H1 (cell line): ENCODE results near the gene USH1C. TPM values are rescaled to one million over a fixed set of nuclear protein-coding genes. Genes with fewer than 3 reads are reported as not detected.

Experiments used
- CTCF ChIA-PET: fragments of 300-600 bp; sonication (Branson Sonifier 250); formaldehyde crosslinking; loops from one replicate; lab custom pipeline; 2021; ENCODE audit not compliant: partially characterized antibody; lab: Charles Lee
- POLR2A ChIA-PET: fragments of 300-600 bp; sonication (Branson Sonifier 250); formaldehyde crosslinking; loops from one replicate; lab custom pipeline; 2021; ENCODE audit warnings: inconsistent platforms; ENCODE audit not compliant: partially characterized antibody; lab: Charles Lee
- DNase-seq, 2 experiments: peaks; one replicate each; pipeline versions ENCODE4 v3.0.0 to v3.0.0-alpha.2; 2010 to 2022; ENCODE audit warnings: low spot score in 2 of 2, low read depth in 1 of 2, mixed read lengths in 1 of 2
- FAIRE-seq: peaks from 2 replicates; lab custom pipeline; 2011; peaks lifted over from hg19 to GRCh38; lab: Jason Lieb, UNC
- H2AFZ ChIP-seq: 2 replicates; pipeline ENCODE4 v1.8.1; 2012; ENCODE audit warnings: low read length, inconsistent platforms
- H2AK5ac ChIP-seq: 2 replicates; pipeline ENCODE4 v1.6.1; 2013; ENCODE audit warnings: low read depth, low read length
- H2BK120ac ChIP-seq: replicated peaks from 2 replicates; pipeline ENCODE3; 2013; ENCODE audit warnings: low read depth, low read length, inconsistent platforms
- H2BK12ac ChIP-seq: 2 replicates; pipeline ENCODE4 v1.6.1; 2013; ENCODE audit warnings: low read depth, low read length
- H2BK15ac ChIP-seq: 2 replicates; pipeline ENCODE4 v1.6.1; 2013; ENCODE audit warnings: low read length
- H2BK20ac ChIP-seq: 2 replicates; pipeline ENCODE4 v1.6.1; 2013; ENCODE audit warnings: low read length
- H2BK5ac ChIP-seq: 2 replicates; pipeline ENCODE4 v1.6.1; 2013; ENCODE audit warnings: low read depth, low read length
- H3K14ac ChIP-seq: 2 replicates; pipeline ENCODE4 v1.6.1; 2013; ENCODE audit warnings: inconsistent platforms; ENCODE audit not compliant: insufficient read length
- H3K18ac ChIP-seq: 2 replicates; pipeline ENCODE4 v1.6.1; 2013; ENCODE audit warnings: low read length; ENCODE audit errors: extremely low read depth
- H3K23ac ChIP-seq: 2 replicates; pipeline ENCODE4 v1.6.1; 2013; ENCODE audit warnings: inconsistent platforms; ENCODE audit not compliant: insufficient read length
- H3K23me2 ChIP-seq: 2 replicates; pipeline ENCODE4 v1.6.1; 2013; ENCODE audit warnings: low read depth, low read length
- H3K27ac ChIP-seq: 2 replicates; pipeline ENCODE4 v1.6.1; 2011; ENCODE audit warnings: low read depth, low read length, inconsistent platforms
- H3K27me3 ChIP-seq, 4 experiments: replicated peaks in 1 of 4; 1 replicate in 1 of 4; 2 replicates in 3 of 4; pipeline versions ENCODE4 v1.6.1 to v1.8.1; 2011 to 2013; ENCODE audit warnings: low read length in 3 of 4, mild to moderate bottlenecking in 3 of 4, inconsistent platforms in 2 of 4, mixed read lengths in 2 of 4, moderate library complexity in 1 of 4; ENCODE audit not compliant: control insufficient read depth in 3 of 4, insufficient read depth in 3 of 4; ENCODE audit errors: extremely low read depth in 1 of 4
- H3K36me3 ChIP-seq, 4 experiments: 2 replicates each; pipeline versions ENCODE4 v1.6.1 to v1.8.1; 2011 to 2013; ENCODE audit warnings: mild to moderate bottlenecking in 4 of 4, low read length in 3 of 4, moderate library complexity in 2 of 4, control low read depth in 1 of 4, inconsistent platforms in 1 of 4; ENCODE audit not compliant: insufficient read depth in 4 of 4, control insufficient read depth in 2 of 4
- H3K4ac ChIP-seq: replicated peaks from 2 replicates; pipeline ENCODE3; 2013; ENCODE audit warnings: low read length, low read depth, mixed read lengths, inconsistent platforms; ENCODE audit not compliant: insufficient read length
- H3K4me1 ChIP-seq, 4 experiments: replicated peaks in 1 of 4; 1 replicate in 1 of 4; 2 replicates in 3 of 4; pipeline versions ENCODE4 v1.6.1 to v1.8.1; 2011 to 2013; ENCODE audit warnings: low read length in 3 of 4, inconsistent platforms in 2 of 4, mixed read lengths in 1 of 4; ENCODE audit not compliant: insufficient read depth in 4 of 4, control insufficient read depth in 3 of 4
- H3K4me2 ChIP-seq, 2 experiments: 2 replicates each; pipeline versions ENCODE4 v1.6.1 to v1.8.1; 2011 to 2013; ENCODE audit warnings: low read depth in 2 of 2, low read length in 2 of 2, control low read depth in 1 of 2, inconsistent platforms in 1 of 2, mild to moderate bottlenecking in 1 of 2; ENCODE audit not compliant: insufficient read depth in 1 of 2
- H3K4me3 ChIP-seq, 4 experiments: fragments of 200-600, 300-600 bp in 1 of 4; sonication (generic), shearing (Covaris generic), sonication (Bioruptor Twin) in 1 of 4; 2 replicates each; pipeline versions ENCODE4 v1.5.1 to v1.8.1; 2011 to 2016; ENCODE audit warnings: low read length in 4 of 4, low read depth in 3 of 4, control low read depth in 2 of 4, inconsistent platforms in 2 of 4, mild to moderate bottlenecking in 2 of 4, mixed read lengths in 1 of 4, moderate library complexity in 1 of 4; ENCODE audit not compliant: insufficient read depth in 2 of 4; ENCODE audit errors: extremely low read depth in 1 of 4
- H3K56ac ChIP-seq: replicated peaks from 2 replicates; pipeline ENCODE3; 2013; ENCODE audit warnings: low read depth, mild to moderate bottlenecking, mixed read lengths, low read length, inconsistent platforms; ENCODE audit not compliant: insufficient read length
- H3K79me1 ChIP-seq: 2 replicates; pipeline ENCODE4 v1.6.1; 2013; ENCODE audit warnings: low read depth, low read length, control low read depth
- H3K79me2 ChIP-seq, 2 experiments: 2 replicates each; pipeline versions ENCODE4 v1.6.1 to v1.8.1; 2012 to 2013; ENCODE audit warnings: low read length in 2 of 2, mild to moderate bottlenecking in 2 of 2, inconsistent platforms in 1 of 2; ENCODE audit not compliant: insufficient read depth in 2 of 2, control insufficient read depth in 1 of 2
- H3K9ac ChIP-seq, 4 experiments: replicated peaks in 1 of 4; 1 replicate in 1 of 4; 2 replicates in 3 of 4; pipeline versions ENCODE4 v1.6.1 to v1.8.1; 2011 to 2013; ENCODE audit warnings: low read depth in 3 of 4, low read length in 3 of 4, control low read depth in 2 of 4, mild to moderate bottlenecking in 2 of 4, moderate library complexity in 2 of 4, inconsistent platforms in 1 of 4; ENCODE audit errors: extremely low read depth in 1 of 4
- H3K9me3 ChIP-seq, 2 experiments: 2 replicates each; pipeline versions ENCODE4 v1.6.1 to v1.8.1; 2012 to 2013; ENCODE audit warnings: mild to moderate bottlenecking in 2 of 2, moderate library complexity in 2 of 2, control low read depth in 1 of 2, inconsistent platforms in 1 of 2, low read depth in 1 of 2, low read length in 1 of 2, mixed read lengths in 1 of 2; ENCODE audit not compliant: insufficient read depth in 2 of 2
- H4K20me1 ChIP-seq, 2 experiments: replicated peaks in 1 of 2; 2 replicates each; pipeline versions ENCODE3 to v1.8.1; 2011 to 2013; ENCODE audit warnings: inconsistent platforms in 2 of 2, low read length in 2 of 2, mild to moderate bottlenecking in 1 of 2; ENCODE audit not compliant: insufficient read depth in 2 of 2, control insufficient read depth in 1 of 2
- H4K5ac ChIP-seq: 2 replicates; pipeline ENCODE4 v1.6.1; 2013; ENCODE audit warnings: low read length, low read depth, mixed read lengths, inconsistent platforms; ENCODE audit not compliant: insufficient read length
- H4K8ac ChIP-seq: 2 replicates; pipeline ENCODE4 v1.8.0; 2013; ENCODE audit warnings: mild to moderate bottlenecking, moderate library complexity, low read length, inconsistent platforms; ENCODE audit not compliant: insufficient read depth; ENCODE audit errors: extremely low read depth
- H4K91ac ChIP-seq: replicated peaks from 2 replicates; pipeline ENCODE3; 2013; ENCODE audit warnings: low read length, mixed read lengths, inconsistent platforms; ENCODE audit not compliant: insufficient read length
- CTCF ChIP-seq, 3 experiments: IDR thresholded peaks; 1 replicate in 2 of 3; 2 replicates in 1 of 3; pipeline versions ENCODE4 v1.5.1 to v1.6.1; 2011; ENCODE audit warnings: low read length in 3 of 3, mild to moderate bottlenecking in 3 of 3, inconsistent platforms in 2 of 3, low read depth in 1 of 3, moderate library complexity in 1 of 3; ENCODE audit not compliant: insufficient read depth in 1 of 3; ENCODE audit errors: control extremely low read depth in 1 of 3
- EP300 ChIP-seq, 2 experiments: IDR thresholded peaks; 1 replicate in 1 of 2; 2 replicates in 1 of 2; pipeline ENCODE4 v1.6.1; 2011 to 2012; ENCODE audit warnings: low read depth in 2 of 2, low read length in 2 of 2, mild to moderate bottlenecking in 2 of 2, borderline replicate concordance in 1 of 2, inconsistent platforms in 1 of 2, moderate library complexity in 1 of 2
- JUND ChIP-seq: IDR thresholded peaks from 2 replicates; pipeline ENCODE4 v1.6.1; 2011; ENCODE audit warnings: mild to moderate bottlenecking, improper control_type of control experiment, low read length
- KDM4A ChIP-seq: IDR thresholded peaks from one replicate; pipeline ENCODE4 v1.7.1; 2012; ENCODE audit warnings: low read depth, mild to moderate bottlenecking, moderate library complexity, low read length, inconsistent platforms; ENCODE audit not compliant: severe bottlenecking
- PHF8 ChIP-seq: fragments of 200-600 bp; sonication (generic); conservative IDR thresholded peaks from 2 replicates; pipeline ENCODE4 v1.7.1; 2012; ENCODE audit warnings: low read depth, mild to moderate bottlenecking, inconsistent platforms, low read length, moderate library complexity
- POLR2AphosphoS5 ChIP-seq: IDR thresholded peaks from 2 replicates; pipeline ENCODE4 v1.6.1; 2011; ENCODE audit warnings: low read depth, low read length
- POU5F1 ChIP-seq: IDR thresholded peaks from 2 replicates; pipeline ENCODE4 v1.6.1; 2011; ENCODE audit warnings: low read depth, mild to moderate bottlenecking, low read length, moderate library complexity
- SIX5 ChIP-seq: IDR thresholded peaks from 2 replicates; pipeline ENCODE4 v1.6.1; 2011; ENCODE audit warnings: mild to moderate bottlenecking, low read depth, low read length
- YY1 ChIP-seq: IDR thresholded peaks from 2 replicates; pipeline ENCODE4 v1.6.1; 2011; ENCODE audit warnings: low read depth, mild to moderate bottlenecking, low read length
- WGBS, 2 experiments: shearing (Covaris generic) in 1 of 2; methylation state at CpG; one replicate each; pipeline versions ENCODE4 v1.1.6 to v1.1.7; 2013 to 2015; ENCODE audit warnings: low lambda C conversion rate in 2 of 2, mixed read lengths in 2 of 2, inconsistent platforms in 1 of 2, low coverage in 1 of 2, missing lambda C conversion rate in 1 of 2; ENCODE audit not compliant: insufficient replicate concordance in 2 of 2, insufficient coverage in 1 of 2, insufficient read length in 1 of 2; ENCODE audit errors: extremely low coverage in 1 of 2, missing lambda C conversion rate in 1 of 2; 5-methylcytosine and 5-hydroxymethylcytosine counted together
- polyA plus RNA-seq, 7 experiments: library from polyadenylated mRNA; depleted of rRNA in 3 of 7; stranded (reverse) in 5 of 7; unstranded in 2 of 7; fragments of >200 nt in 5 of 7; fragments of 200-250 nt in 2 of 7; gene quantifications; 1 replicate in 5 of 7; 2 replicates in 1 of 7; 4 replicates in 1 of 7; pipeline versions ENCODE4 v1.2.1 to v1.2.3, GENCODE V29; 2011 to 2013; ENCODE audit warnings: missing spikeins in 2 of 7, mixed read lengths in 2 of 7
- total RNA-seq: library from RNA; stranded (reverse); fragmentation: NEBNext Ultra II Directional; extraction: Animal tissue kit (Norgen Biotek cat#: 25700); gene quantifications from 2 replicates; pipeline ENCODE4 v1.2.1, GENCODE V29; 2021
- TF ChIP-seq, protein P1 (sequence below): IDR thresholded peaks from 2 replicates; pipeline ENCODE4 v1.6.1; 2011; ENCODE audit warnings: low read length, improper control_type of control experiment

USH1C gene
- total and polyA plus RNA-seq, 2 of the 8 experiments (the other 6 are each of a cell fraction or from before 2014, with no cell fraction given) = 1.3 to 1.6 TPM

DNA sequence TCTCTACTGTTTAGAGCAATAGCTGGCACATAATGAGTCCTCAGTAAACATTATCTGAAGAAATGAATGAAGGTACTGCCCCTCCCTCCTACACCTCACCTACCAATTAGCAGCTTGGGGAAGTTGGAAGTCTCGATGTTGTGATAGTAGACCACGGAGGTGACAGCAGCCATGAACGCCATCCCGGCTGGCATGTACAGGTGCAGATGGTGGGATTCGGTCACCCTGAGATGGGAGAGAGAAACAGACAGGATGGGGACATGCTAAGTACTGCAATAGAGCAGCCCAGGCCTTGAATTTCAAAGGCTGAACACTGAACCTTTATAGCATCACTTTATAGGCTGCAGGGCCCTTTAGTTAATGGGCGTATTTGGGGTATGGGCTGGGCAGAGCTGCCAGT, 74.2 kb downstream of the USH1C start:
- Histone ChIP-seq H3K27ac (no peak overlapping the region), H3K18ac (no peak overlapping the region), H2BK5ac (no peak overlapping the region), H3K4ac (no peak overlapping the region), H3K4me2 (no peak overlapping the region), H2BK15ac (no peak overlapping the region), H3K79me1 (no peaks in the 10 kb centered on the region), H3K9me3 (no peaks in the 10 kb centered on the region), H3K79me2 (no peaks in the 10 kb centered on the region), H2AK5ac (no peak overlapping the region), H4K20me1 (peaks cover 2 to 5% of the 10 kb centered on the region in 2 experiments), H2AFZ (no peak overlapping the region), H3K23ac (no peak overlapping the region), H3K36me3 (no peaks in the 10 kb centered on the region), H2BK120ac (no peak overlapping the region), H3K9ac (no peak overlapping the region), H3K4me1 (peaks cover 0 to 4% (median 1%) of the 10 kb centered on the region in 4 experiments; a peak in 4 of 7 replicates), H3K27me3 (peaks cover 11 to 17% (median 17%) of the 10 kb centered on the region in 4 experiments), H4K5ac (no peak overlapping the region), H3K14ac (no peak overlapping the region), H2BK12ac (no peak overlapping the region), H4K91ac (no peak overlapping the region), H3K56ac (no peak overlapping the region), H2BK20ac (no peak overlapping the region), H3K23me2 (no peaks in the 10 kb centered on the region), H3K4me3 (no peak overlapping the region), H4K8ac (no peak overlapping the region)
- no peak for DNase-seq
- ChIA-PET POLR2A (interaction anchor here (1.1 kb wide), 1 partner anchor 10 kb away, joined by 3 read pairs; no protein-coding TSS in a partner anchor), CTCF (interaction anchor here (1.1 to 10.1 kb wide), 12 partner anchors 9 to 86 kb away, joined by 3 to 111 read pairs (median 5); no protein-coding TSS in a partner anchor)
- FAIRE-seq = no peak
- 90% methylated on average over 6 of the region's 6 CpGs; no CpG with 5 or more reads in 1 of the 2 experiments for WGBS, 2 experiments
- no peak for TF ChIP-seq POLR2AphosphoS5
- TF ChIP-seq YY1 = no peak
- TF ChIP-seq JUND = no peak
- TF ChIP-seq POU5F1 = no peak
- no peak for TF ChIP-seq KDM4A
- TF ChIP-seq, protein P1, sequence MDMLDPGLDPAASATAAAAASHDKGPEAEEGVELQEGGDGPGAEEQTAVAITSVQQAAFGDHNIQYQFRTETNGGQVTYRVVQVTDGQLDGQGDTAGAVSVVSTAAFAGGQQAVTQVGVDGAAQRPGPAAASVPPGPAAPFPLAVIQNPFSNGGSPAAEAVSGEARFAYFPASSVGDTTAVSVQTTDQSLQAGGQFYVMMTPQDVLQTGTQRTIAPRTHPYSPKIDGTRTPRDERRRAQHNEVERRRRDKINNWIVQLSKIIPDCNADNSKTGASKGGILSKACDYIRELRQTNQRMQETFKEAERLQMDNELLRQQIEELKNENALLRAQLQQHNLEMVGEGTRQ = no peak
- TF ChIP-seq EP300 (IDR thresholded peaks at IDR 0.05; ENCODE audit: borderline replicate concordance in 1 of 2, low read depth in 2 of 2, low read length in 2 of 2) = no peak
- TF ChIP-seq PHF8 = no peak
- no peak for TF ChIP-seq SIX5
- TF ChIP-seq CTCF (IDR thresholded peaks at IDR 0.05; ENCODE audit: control extremely low read depth in 1 of 3, insufficient read depth in 1 of 3, low read depth in 1 of 3, low read length in 3 of 3) = no peak
